H1 (cell line): ENCODE data around the gene POLR3H. TPM values are rescaled to one million over a fixed set of nuclear protein-coding genes. Genes with fewer than 3 reads are reported as not detected.

Experiments used
- CTCF ChIA-PET: fragments of 300-600 bp; sonication (Branson Sonifier 250); formaldehyde crosslinking; loops from one replicate; lab custom pipeline; 2021; ENCODE audit not compliant: partially characterized antibody; lab: Charles Lee
- POLR2A ChIA-PET: fragments of 300-600 bp; sonication (Branson Sonifier 250); formaldehyde crosslinking; loops from one replicate; lab custom pipeline; 2021; ENCODE audit warnings: inconsistent platforms; ENCODE audit not compliant: partially characterized antibody; lab: Charles Lee
- DNase-seq, 2 experiments: peaks; one replicate each; pipeline versions ENCODE4 v3.0.0 to v3.0.0-alpha.2; 2010 to 2022; ENCODE audit warnings: low spot score in 2 of 2, low read depth in 1 of 2, mixed read lengths in 1 of 2
- FAIRE-seq: peaks from 2 replicates; lab custom pipeline; 2011; peaks lifted over from hg19 to GRCh38; lab: Jason Lieb, UNC
- H2AFZ ChIP-seq: 2 replicates; pipeline ENCODE4 v1.8.1; 2012; ENCODE audit warnings: low read length, inconsistent platforms
- H2AK5ac ChIP-seq: 2 replicates; pipeline ENCODE4 v1.6.1; 2013; ENCODE audit warnings: low read depth, low read length
- H2BK120ac ChIP-seq: replicated peaks from 2 replicates; pipeline ENCODE3; 2013; ENCODE audit warnings: low read depth, low read length, inconsistent platforms
- H2BK12ac ChIP-seq: 2 replicates; pipeline ENCODE4 v1.6.1; 2013; ENCODE audit warnings: low read depth, low read length
- H2BK15ac ChIP-seq: 2 replicates; pipeline ENCODE4 v1.6.1; 2013; ENCODE audit warnings: low read length
- H2BK20ac ChIP-seq: 2 replicates; pipeline ENCODE4 v1.6.1; 2013; ENCODE audit warnings: low read length
- H2BK5ac ChIP-seq: 2 replicates; pipeline ENCODE4 v1.6.1; 2013; ENCODE audit warnings: low read depth, low read length
- H3K14ac ChIP-seq: 2 replicates; pipeline ENCODE4 v1.6.1; 2013; ENCODE audit warnings: inconsistent platforms; ENCODE audit not compliant: insufficient read length
- H3K18ac ChIP-seq: 2 replicates; pipeline ENCODE4 v1.6.1; 2013; ENCODE audit warnings: low read length; ENCODE audit errors: extremely low read depth
- H3K23ac ChIP-seq: 2 replicates; pipeline ENCODE4 v1.6.1; 2013; ENCODE audit warnings: inconsistent platforms; ENCODE audit not compliant: insufficient read length
- H3K23me2 ChIP-seq: 2 replicates; pipeline ENCODE4 v1.6.1; 2013; ENCODE audit warnings: low read depth, low read length
- H3K27ac ChIP-seq: 2 replicates; pipeline ENCODE4 v1.6.1; 2011; ENCODE audit warnings: low read depth, low read length, inconsistent platforms
- H3K27me3 ChIP-seq, 4 experiments: replicated peaks in 1 of 4; 1 replicate in 1 of 4; 2 replicates in 3 of 4; pipeline versions ENCODE4 v1.6.1 to v1.8.1; 2011 to 2013; ENCODE audit warnings: low read length in 3 of 4, mild to moderate bottlenecking in 3 of 4, inconsistent platforms in 2 of 4, mixed read lengths in 2 of 4, moderate library complexity in 1 of 4; ENCODE audit not compliant: control insufficient read depth in 3 of 4, insufficient read depth in 3 of 4; ENCODE audit errors: extremely low read depth in 1 of 4
- H3K36me3 ChIP-seq, 4 experiments: 2 replicates each; pipeline versions ENCODE4 v1.6.1 to v1.8.1; 2011 to 2013; ENCODE audit warnings: mild to moderate bottlenecking in 4 of 4, low read length in 3 of 4, moderate library complexity in 2 of 4, control low read depth in 1 of 4, inconsistent platforms in 1 of 4; ENCODE audit not compliant: insufficient read depth in 4 of 4, control insufficient read depth in 2 of 4
- H3K4ac ChIP-seq: replicated peaks from 2 replicates; pipeline ENCODE3; 2013; ENCODE audit warnings: low read length, low read depth, mixed read lengths, inconsistent platforms; ENCODE audit not compliant: insufficient read length
- H3K4me1 ChIP-seq, 4 experiments: replicated peaks in 1 of 4; 1 replicate in 1 of 4; 2 replicates in 3 of 4; pipeline versions ENCODE4 v1.6.1 to v1.8.1; 2011 to 2013; ENCODE audit warnings: low read length in 3 of 4, inconsistent platforms in 2 of 4, mixed read lengths in 1 of 4; ENCODE audit not compliant: insufficient read depth in 4 of 4, control insufficient read depth in 3 of 4
- H3K4me2 ChIP-seq, 2 experiments: 2 replicates each; pipeline versions ENCODE4 v1.6.1 to v1.8.1; 2011 to 2013; ENCODE audit warnings: low read depth in 2 of 2, low read length in 2 of 2, control low read depth in 1 of 2, inconsistent platforms in 1 of 2, mild to moderate bottlenecking in 1 of 2; ENCODE audit not compliant: insufficient read depth in 1 of 2
- H3K4me3 ChIP-seq, 4 experiments: fragments of 200-600, 300-600 bp in 1 of 4; sonication (generic), shearing (Covaris generic), sonication (Bioruptor Twin) in 1 of 4; 2 replicates each; pipeline versions ENCODE4 v1.5.1 to v1.8.1; 2011 to 2016; ENCODE audit warnings: low read length in 4 of 4, low read depth in 3 of 4, control low read depth in 2 of 4, inconsistent platforms in 2 of 4, mild to moderate bottlenecking in 2 of 4, mixed read lengths in 1 of 4, moderate library complexity in 1 of 4; ENCODE audit not compliant: insufficient read depth in 2 of 4; ENCODE audit errors: extremely low read depth in 1 of 4
- H3K56ac ChIP-seq: replicated peaks from 2 replicates; pipeline ENCODE3; 2013; ENCODE audit warnings: low read depth, mild to moderate bottlenecking, mixed read lengths, low read length, inconsistent platforms; ENCODE audit not compliant: insufficient read length
- H3K79me1 ChIP-seq: 2 replicates; pipeline ENCODE4 v1.6.1; 2013; ENCODE audit warnings: low read depth, low read length, control low read depth
- H3K79me2 ChIP-seq, 2 experiments: 2 replicates each; pipeline versions ENCODE4 v1.6.1 to v1.8.1; 2012 to 2013; ENCODE audit warnings: low read length in 2 of 2, mild to moderate bottlenecking in 2 of 2, inconsistent platforms in 1 of 2; ENCODE audit not compliant: insufficient read depth in 2 of 2, control insufficient read depth in 1 of 2
- H3K9ac ChIP-seq, 4 experiments: replicated peaks in 1 of 4; 1 replicate in 1 of 4; 2 replicates in 3 of 4; pipeline versions ENCODE4 v1.6.1 to v1.8.1; 2011 to 2013; ENCODE audit warnings: low read depth in 3 of 4, low read length in 3 of 4, control low read depth in 2 of 4, mild to moderate bottlenecking in 2 of 4, moderate library complexity in 2 of 4, inconsistent platforms in 1 of 4; ENCODE audit errors: extremely low read depth in 1 of 4
- H3K9me3 ChIP-seq, 2 experiments: 2 replicates each; pipeline versions ENCODE4 v1.6.1 to v1.8.1; 2012 to 2013; ENCODE audit warnings: mild to moderate bottlenecking in 2 of 2, moderate library complexity in 2 of 2, control low read depth in 1 of 2, inconsistent platforms in 1 of 2, low read depth in 1 of 2, low read length in 1 of 2, mixed read lengths in 1 of 2; ENCODE audit not compliant: insufficient read depth in 2 of 2
- H4K20me1 ChIP-seq, 2 experiments: replicated peaks in 1 of 2; 2 replicates each; pipeline versions ENCODE3 to v1.8.1; 2011 to 2013; ENCODE audit warnings: inconsistent platforms in 2 of 2, low read length in 2 of 2, mild to moderate bottlenecking in 1 of 2; ENCODE audit not compliant: insufficient read depth in 2 of 2, control insufficient read depth in 1 of 2
- H4K5ac ChIP-seq: 2 replicates; pipeline ENCODE4 v1.6.1; 2013; ENCODE audit warnings: low read length, low read depth, mixed read lengths, inconsistent platforms; ENCODE audit not compliant: insufficient read length
- H4K8ac ChIP-seq: 2 replicates; pipeline ENCODE4 v1.8.0; 2013; ENCODE audit warnings: mild to moderate bottlenecking, moderate library complexity, low read length, inconsistent platforms; ENCODE audit not compliant: insufficient read depth; ENCODE audit errors: extremely low read depth
- H4K91ac ChIP-seq: replicated peaks from 2 replicates; pipeline ENCODE3; 2013; ENCODE audit warnings: low read length, mixed read lengths, inconsistent platforms; ENCODE audit not compliant: insufficient read length
- CREB1 ChIP-seq: IDR thresholded peaks from 2 replicates; pipeline ENCODE4 v1.6.1; 2012; ENCODE audit warnings: inconsistent platforms
- EGR1 ChIP-seq: IDR thresholded peaks from 2 replicates; pipeline ENCODE4 v1.6.1; 2011; ENCODE audit warnings: low read depth, low read length, borderline replicate concordance
- POLR2A ChIP-seq, 2 experiments: IDR thresholded peaks; 1 replicate in 1 of 2; 2 replicates in 1 of 2; pipeline ENCODE4 v1.6.1; 2011; ENCODE audit warnings: low read depth in 2 of 2, low read length in 2 of 2, mild to moderate bottlenecking in 2 of 2; ENCODE audit errors: control extremely low read depth in 1 of 2
- RXRA ChIP-seq: IDR thresholded peaks from 2 replicates; pipeline ENCODE4 v1.6.1; 2011; ENCODE audit warnings: low read depth, mild to moderate bottlenecking, low read length, moderate library complexity; ENCODE audit not compliant: insufficient read depth
- SP1 ChIP-seq: IDR thresholded peaks from 2 replicates; pipeline ENCODE4 v1.6.1; 2011; ENCODE audit warnings: low read depth, low read length
- SP2 ChIP-seq: IDR thresholded peaks from 2 replicates; pipeline ENCODE4 v1.6.1; 2012; ENCODE audit warnings: mild to moderate bottlenecking, low read length, inconsistent platforms
- YY1 ChIP-seq: IDR thresholded peaks from 2 replicates; pipeline ENCODE4 v1.6.1; 2011; ENCODE audit warnings: low read depth, mild to moderate bottlenecking, low read length
- WGBS, 2 experiments: shearing (Covaris generic) in 1 of 2; methylation state at CpG; one replicate each; pipeline versions ENCODE4 v1.1.6 to v1.1.7; 2013 to 2015; ENCODE audit warnings: low lambda C conversion rate in 2 of 2, mixed read lengths in 2 of 2, inconsistent platforms in 1 of 2, low coverage in 1 of 2, missing lambda C conversion rate in 1 of 2; ENCODE audit not compliant: insufficient replicate concordance in 2 of 2, insufficient coverage in 1 of 2, insufficient read length in 1 of 2; ENCODE audit errors: extremely low coverage in 1 of 2, missing lambda C conversion rate in 1 of 2; 5-methylcytosine and 5-hydroxymethylcytosine counted together
- polyA plus RNA-seq, 7 experiments: library from polyadenylated mRNA; depleted of rRNA in 3 of 7; stranded (reverse) in 5 of 7; unstranded in 2 of 7; fragments of >200 nt in 5 of 7; fragments of 200-250 nt in 2 of 7; gene quantifications; 1 replicate in 5 of 7; 2 replicates in 1 of 7; 4 replicates in 1 of 7; pipeline versions ENCODE4 v1.2.1 to v1.2.3, GENCODE V29; 2011 to 2013; ENCODE audit warnings: missing spikeins in 2 of 7, mixed read lengths in 2 of 7
- total RNA-seq: library from RNA; stranded (reverse); fragmentation: NEBNext Ultra II Directional; extraction: Animal tissue kit (Norgen Biotek cat#: 25700); gene quantifications from 2 replicates; pipeline ENCODE4 v1.2.1, GENCODE V29; 2021
- TF ChIP-seq, protein P1 (sequence below): IDR thresholded peaks from 2 replicates; pipeline ENCODE4 v1.6.1; 2012; ENCODE audit warnings: inconsistent platforms

POLR3H gene
- total and polyA plus RNA-seq, 2 of the 8 experiments (the other 6 are each of a cell fraction or from before 2014, with no cell fraction given) = 29.7 to 39.2 TPM

DNA sequence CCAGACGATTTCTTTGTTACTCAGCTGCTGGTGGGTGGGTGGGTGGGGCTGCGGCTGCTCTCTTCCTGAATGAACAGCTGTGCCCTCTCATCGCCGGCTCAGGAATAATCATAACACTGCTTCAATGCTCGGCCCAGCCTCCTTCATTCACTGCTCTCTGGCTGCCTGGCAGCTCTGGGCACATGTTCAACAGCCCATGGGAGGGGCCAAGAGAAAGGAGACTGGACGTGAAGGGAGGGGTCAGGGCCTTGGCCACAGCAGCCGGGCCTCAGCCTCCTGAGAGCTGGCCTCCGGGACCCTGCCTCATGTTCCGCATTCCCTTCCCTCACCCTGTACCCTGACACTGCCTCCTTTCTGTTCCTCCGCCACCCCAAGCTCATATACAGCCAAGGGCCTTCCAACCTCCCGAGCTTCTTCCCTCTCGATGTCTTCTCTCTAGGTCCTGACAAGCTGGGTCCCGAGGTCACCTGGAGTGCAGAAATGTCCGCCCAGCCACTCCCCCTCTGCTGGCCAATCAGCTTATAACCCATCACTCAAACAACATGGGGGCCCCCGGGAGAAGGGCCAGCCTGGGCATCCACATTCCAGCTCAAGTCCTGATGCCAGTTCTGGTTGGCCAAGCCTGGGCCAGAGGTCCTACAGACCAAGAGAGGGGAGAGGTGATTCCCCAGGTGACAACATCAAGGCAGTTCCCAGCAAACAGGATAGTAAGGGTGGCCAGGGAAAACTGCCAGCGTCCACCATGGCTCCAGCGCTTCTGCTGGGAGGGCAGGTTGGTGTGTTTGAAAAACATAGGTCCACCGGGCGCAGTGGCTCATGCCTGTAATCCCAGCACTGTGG, 13.4 kb upstream of the POLR3H start:
- FAIRE-seq (no peak), DNase-seq (peak in 1 of 2 experiments; percentile 58)
- ChIA-PET POLR2A (interaction anchor here (0.6 to 2.3 kb wide), 8 partner anchors 12 to 64 kb away, joined by 3 to 7 read pairs (median 3); partner anchors contain the start of genes DESI1, PMM1 and XRCC6), CTCF (interaction anchor here (0.8 to 16.1 kb wide), 13 partner anchors 9 to 154 kb away, joined by 3 to 169 read pairs (median 5); partner anchors contain the start of gene POLR3H)
- H3K14ac ChIP-seq = no peak overlapping the region
- H3K56ac ChIP-seq = no peak overlapping the region
- peak overlapping the region; percentile 86; the same call in 1 of the 2 replicates for H2AFZ ChIP-seq
- TF ChIP-seq YY1 (0 out of 2 replicates have a peak, but pooled peaks have one; percentile 51), SP2 (no peak), POLR2A (IDR thresholded peaks at IDR 0.05; ENCODE audit: control extremely low read depth in 1 of 2, low read depth in 2 of 2, low read length in 2 of 2) (no peak), EGR1 (no peak), SP1 (0 out of 2 replicates have a peak, but pooled peaks have one; percentile 20), RXRA (0 out of 2 replicates have a peak, but pooled peaks have one; percentile 18), CREB1 (no peak)
- TF ChIP-seq, protein P1, sequence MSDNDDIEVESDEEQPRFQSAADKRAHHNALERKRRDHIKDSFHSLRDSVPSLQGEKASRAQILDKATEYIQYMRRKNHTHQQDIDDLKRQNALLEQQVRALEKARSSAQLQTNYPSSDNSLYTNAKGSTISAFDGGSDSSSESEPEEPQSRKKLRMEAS = 0 out of 2 replicates have a peak, but pooled peaks have one; percentile 10
- H2BK15ac ChIP-seq = 0 out of 2 replicates have a peak overlapping the region, but pooled peaks have one; percentile 72
- no peak overlapping the region; a peak in 1 of 7 replicates for H3K9ac ChIP-seq
- peak overlapping the region; percentile 22 for H4K91ac ChIP-seq
- H2BK12ac ChIP-seq = 0 out of 2 replicates have a peak overlapping the region, but pooled peaks have one; percentile 27
- peaks cover 4 to 28% (median 19%) of the 10 kb centered on the region in 4 experiments for H3K4me1 ChIP-seq
- H3K27me3 ChIP-seq = no peaks in the 10 kb centered on the region
- H3K23ac ChIP-seq = no peak overlapping the region
- H3K4ac ChIP-seq = no peak overlapping the region
- no peak overlapping the region for H3K4me2 ChIP-seq
- H3K79me2 ChIP-seq = no peaks in the 10 kb centered on the region
- H2BK120ac ChIP-seq = no peak overlapping the region
- no peak overlapping the region for H2BK5ac ChIP-seq
- H3K27ac ChIP-seq = no peak overlapping the region
- no peaks in the 10 kb centered on the region for H4K20me1 ChIP-seq
- H3K36me3 ChIP-seq = no peaks in the 10 kb centered on the region
- no peak overlapping the region for H4K5ac ChIP-seq
- H3K23me2 ChIP-seq = peaks cover 6% of the 10 kb centered on the region; the same call in 1 of the 2 replicates
- H4K8ac ChIP-seq = 0 out of 2 replicates have a peak overlapping the region, but pooled peaks have one; percentile 53
- peak overlapping the region; percentile 25; the same call in 1 of the 2 replicates for H3K18ac ChIP-seq
- H2AK5ac ChIP-seq = no peak overlapping the region
- H3K4me3 ChIP-seq = no peak overlapping the region; a peak in 1 of 8 replicates
- peak overlapping the region; percentile 61; the same call in 1 of the 2 replicates for H2BK20ac ChIP-seq
- 80% methylated on average over 15 of the region's 19 CpGs; no CpG with 5 or more reads in 1 of the 2 experiments for WGBS, 2 experiments
- no peaks in the 10 kb centered on the region; the same call in 1 of the 2 replicates for H3K79me1 ChIP-seq
- no peaks in the 10 kb centered on the region for H3K9me3 ChIP-seq
